B cell (primary cell): ENCODE measurements around the gene SPACA4. TPM values are rescaled to one million over a fixed set of nuclear protein-coding genes. Genes with fewer than 3 reads are reported as not detected.

Source experiments
- ATAC-seq: fragments of 200-7000 bp; cut with Tn5 transposase; one replicate; pipeline ENCODE4 v1.10.0; 2021; ENCODE audit warnings: low read depth, mild to moderate bottlenecking, moderate number of reproducible peaks, moderate library complexity
- CTCF ChIA-PET: fragments of 350-600 bp; sonication (Branson Sonifier 250); formaldehyde crosslinking; loops from one replicate; lab custom pipeline; 2021; ENCODE audit warnings: antibody characterized with exemption, inconsistent platforms; lab: Charles Lee
- POLR2A ChIA-PET: fragments of 350-600 bp; sonication (Branson Sonifier 250); formaldehyde crosslinking; loops from one replicate; lab custom pipeline; 2021; ENCODE audit warnings: antibody characterized with exemption; lab: Charles Lee
- DNase-seq: peaks from one replicate; pipeline ENCODE4 v3.0.0; 2013
- H2AFZ ChIP-seq: 2 replicates; pipeline ENCODE4 v1.6.1; 2012; ENCODE audit warnings: mild to moderate bottlenecking, low read depth, low read length; ENCODE audit not compliant: insufficient read depth, poor library complexity, severe bottlenecking
- H3K27ac ChIP-seq, 2 donors: 1 replicate in 1 of 2; 2 replicates in 1 of 2; pipeline ENCODE4 v1.5.1; 2012 to 2013; ENCODE audit warnings: low read length in 2 of 2, mild to moderate bottlenecking in 2 of 2, moderate library complexity in 1 of 2
- H3K27me3 ChIP-seq, 4 experiments: fragments of 200-600 bp in 1 of 4; sonication (generic) in 1 of 4; replicated peaks in 1 of 4; 1 replicate in 2 of 4; 2 replicates in 2 of 4; pipeline versions ENCODE4 v1.6.1 to v1.7.0; 2013 to 2016; ENCODE audit warnings: low read length in 3 of 4, mild to moderate bottlenecking in 2 of 4, mixed read lengths in 1 of 4, moderate library complexity in 1 of 4; ENCODE audit not compliant: insufficient read depth in 4 of 4, control insufficient read depth in 3 of 4; ENCODE audit errors: control extremely low read depth in 1 of 4
- H3K36me3 ChIP-seq, 2 experiments: replicated peaks in 1 of 2; 1 replicate in 1 of 2; 2 replicates in 1 of 2; pipeline versions ENCODE4 v1.6.1 to v1.7.1; 2013; ENCODE audit warnings: low read length in 1 of 2; ENCODE audit not compliant: insufficient read depth in 2 of 2, control insufficient read depth in 1 of 2; ENCODE audit errors: control extremely low read depth in 1 of 2, extremely low read depth in 1 of 2
- H3K4me1 ChIP-seq, 2 donors: fragments of 200-600 bp in 1 of 2; sonication (generic) in 1 of 2; 1 replicate in 1 of 2; 2 replicates in 1 of 2; pipeline versions ENCODE4 v1.5.1 to v1.6.1; 2013 to 2017; ENCODE audit warnings: low read length in 2 of 2; ENCODE audit not compliant: control insufficient read depth in 2 of 2, insufficient read depth in 2 of 2
- H3K4me2 ChIP-seq: replicated peaks from 2 replicates; pipeline ENCODE3; 2012; ENCODE audit warnings: mild to moderate bottlenecking, low read depth, low read length; ENCODE audit not compliant: poor library complexity, severe bottlenecking
- H3K4me3 ChIP-seq, 5 experiments: fragments of 200-600 bp in 1 of 5; sonication (generic) in 1 of 5; 1 replicate in 3 of 5; 2 replicates in 2 of 5; pipeline versions ENCODE4 v1.5.1 to v1.7.0; 2011 to 2016; ENCODE audit warnings: low read length in 4 of 5, mild to moderate bottlenecking in 4 of 5, low read depth in 2 of 5, control low read depth in 1 of 5, moderate library complexity in 1 of 5; ENCODE audit not compliant: insufficient read depth in 1 of 5; ENCODE audit errors: control extremely low read depth in 1 of 5, extremely low read depth in 1 of 5
- H3K79me2 ChIP-seq: fragments of 200-600 bp; sonication (generic); one replicate; pipeline ENCODE4 v1.6.0; 2016; ENCODE audit warnings: low read length; ENCODE audit not compliant: control insufficient read depth, insufficient read depth
- H3K9ac ChIP-seq: fragments of 200-600 bp; sonication (generic); 2 replicates; pipeline ENCODE4 v1.6.1; 2017; ENCODE audit warnings: mild to moderate bottlenecking, low read length, moderate library complexity
- H3K9me3 ChIP-seq, 3 donors: one replicate each; pipeline versions ENCODE4 v1.6.1 to v1.7.1; 2013; ENCODE audit warnings: low read length in 2 of 3; ENCODE audit not compliant: control insufficient read depth in 2 of 3, insufficient read depth in 1 of 3; ENCODE audit errors: control extremely low read depth in 1 of 3
- H4K20me1 ChIP-seq: 2 replicates; pipeline ENCODE4 v1.6.0; 2012; ENCODE audit warnings: mild to moderate bottlenecking, low read length; ENCODE audit not compliant: insufficient read depth, control insufficient read depth, poor library complexity, severe bottlenecking
- H3K27ac Mint-ChIP-seq: one replicate; pipeline ENCODE4 v1.8.0; 2021; ENCODE audit warnings: mixed read lengths
- H3K27me3 Mint-ChIP-seq: one replicate; pipeline ENCODE4 v1.8.0; 2021; ENCODE audit warnings: mixed read lengths
- H3K4me1 Mint-ChIP-seq: one replicate; pipeline ENCODE4 v1.8.0; 2021; ENCODE audit warnings: mixed read lengths
- H3K4me3 Mint-ChIP-seq: one replicate; pipeline ENCODE4 v1.8.0; 2021; ENCODE audit warnings: mixed read lengths
- H3K9me3 Mint-ChIP-seq: one replicate; pipeline ENCODE4 v1.8.0; 2022; ENCODE audit warnings: mixed read lengths; ENCODE audit not compliant: insufficient read depth
- EZH2 ChIP-seq: IDR thresholded peaks from 2 replicates; pipeline ENCODE4 v1.6.1; 2012; ENCODE audit warnings: borderline replicate concordance, low read depth, mild to moderate bottlenecking, moderate library complexity, low read length; ENCODE audit not compliant: insufficient read depth, poor library complexity, severe bottlenecking
- WGBS: methylation state at CpG from one replicate; pipeline ENCODE4 v1.1.5; 2013; ENCODE audit warnings: missing lambda C conversion rate; ENCODE audit not compliant: insufficient coverage; 5-methylcytosine and 5-hydroxymethylcytosine counted together
- intact Hi-C: fragments of 100-400 bp; cut with micrococcal nuclease; formaldehyde crosslinking; loops from one replicate; pipeline ENCODE4 v1.10.0; 2022
- polyA plus RNA-seq: library from polyadenylated mRNA; depleted of rRNA; stranded (reverse); fragments of >200 nt; gene quantifications from 2 replicates; pipeline ENCODE4 v1.2.3, GENCODE V29; 2012
- total RNA-seq, 2 donors: library from RNA; stranded (reverse); fragments of 120-200 nt in 1 of 2; gene quantifications; 1 replicate in 1 of 2; 2 replicates in 1 of 2; pipeline versions ENCODE4 v1.2.3 to v1.2.4, GENCODE V29; 2013 to 2022
- TF ChIP-seq, protein P1 (sequence below): fragments of 200-600 bp; IDR thresholded peaks from one replicate; pipeline ENCODE4 v1.8.0; 2022; ENCODE audit warnings: antibody characterized with exemption, mild to moderate bottlenecking

SPACA4 gene
- total and polyA plus RNA-seq, 2 donors (not counting 1 experiment from before 2014, with no cell fraction given) = not detected

DNA sequence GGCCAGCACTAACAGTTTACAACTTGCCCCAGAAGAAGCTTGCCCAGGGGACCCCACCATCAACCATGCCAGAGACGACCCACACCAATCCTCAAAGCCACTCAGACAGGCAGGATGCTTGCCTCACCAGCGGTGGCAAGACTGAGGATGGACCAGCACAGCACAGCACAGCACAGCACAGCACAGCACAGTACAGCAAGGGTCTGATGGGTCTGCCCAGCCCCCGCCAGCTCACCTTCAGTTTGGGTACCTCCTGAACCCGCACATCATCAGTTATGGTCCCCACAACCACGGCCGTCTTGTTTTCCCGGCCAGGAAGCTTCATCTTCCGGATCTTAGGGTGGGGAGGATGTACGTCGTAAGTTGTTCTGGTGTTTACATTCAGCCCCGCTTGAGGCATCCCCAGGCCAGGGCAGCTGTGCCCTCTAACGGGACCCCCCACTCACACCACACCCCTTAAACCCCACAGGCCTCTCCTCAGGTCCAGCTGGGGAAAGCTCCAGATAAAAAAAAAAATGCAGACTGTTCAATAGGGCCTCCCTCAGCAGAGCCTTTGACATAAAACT lies 10.0 kb downstream of the SPACA4 start:
- CTCF ChIA-PET = interaction anchor here (1.6 to 3.9 kb wide), 3 partner anchors 9 to 29 kb away, joined by 4 to 25 read pairs (median 5); partner anchors contain the start of gene SPACA4
- WGBS = 90% methylated on average over 4 of the region's 12 CpGs
- DNase-seq = peak; percentile 18
- H3K36me3 ChIP-seq = peaks cover 0 to 38% of the 10 kb centered on the region in 2 experiments
- no peak for TF ChIP-seq EZH2
- TF ChIP-seq, protein P1, sequence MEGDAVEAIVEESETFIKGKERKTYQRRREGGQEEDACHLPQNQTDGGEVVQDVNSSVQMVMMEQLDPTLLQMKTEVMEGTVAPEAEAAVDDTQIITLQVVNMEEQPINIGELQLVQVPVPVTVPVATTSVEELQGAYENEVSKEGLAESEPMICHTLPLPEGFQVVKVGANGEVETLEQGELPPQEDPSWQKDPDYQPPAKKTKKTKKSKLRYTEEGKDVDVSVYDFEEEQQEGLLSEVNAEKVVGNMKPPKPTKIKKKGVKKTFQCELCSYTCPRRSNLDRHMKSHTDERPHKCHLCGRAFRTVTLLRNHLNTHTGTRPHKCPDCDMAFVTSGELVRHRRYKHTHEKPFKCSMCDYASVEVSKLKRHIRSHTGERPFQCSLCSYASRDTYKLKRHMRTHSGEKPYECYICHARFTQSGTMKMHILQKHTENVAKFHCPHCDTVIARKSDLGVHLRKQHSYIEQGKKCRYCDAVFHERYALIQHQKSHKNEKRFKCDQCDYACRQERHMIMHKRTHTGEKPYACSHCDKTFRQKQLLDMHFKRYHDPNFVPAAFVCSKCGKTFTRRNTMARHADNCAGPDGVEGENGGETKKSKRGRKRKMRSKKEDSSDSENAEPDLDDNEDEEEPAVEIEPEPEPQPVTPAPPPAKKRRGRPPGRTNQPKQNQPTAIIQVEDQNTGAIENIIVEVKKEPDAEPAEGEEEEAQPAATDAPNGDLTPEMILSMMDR = no peak
- H3K4me1 ChIP-seq = peaks cover 17 to 31% of the 10 kb centered on the region in 2 donors
- H3K9me3 ChIP-seq = no peaks in the 10 kb centered on the region
- Mint-ChIP-seq H3K27me3 (no peaks in the 10 kb centered on the region), H3K27ac (peak overlapping the region; percentile 55), H3K4me1 (peaks cover 41% of the 10 kb centered on the region), H3K9me3 (no peaks in the 10 kb centered on the region), H3K4me3 (peak overlapping the region; percentile 98)
- H3K9ac ChIP-seq = no peak overlapping the region
- POLR2A ChIA-PET = interaction anchor here (0.6 kb wide), 2 partner anchors 15 to 21 kb away, joined by 4 read pairs; no protein-coding TSS in a partner anchor
- no peak overlapping the region for H3K4me2 ChIP-seq
- no peak overlapping the region for H2AFZ ChIP-seq
- no peak overlapping the region for H3K4me3 ChIP-seq
- no peak overlapping the region for H3K27ac ChIP-seq
- no peaks in the 10 kb centered on the region for H3K27me3 ChIP-seq
- peaks cover 41% of the 10 kb centered on the region for H4K20me1 ChIP-seq
- peaks cover 17% of the 10 kb centered on the region for H3K79me2 ChIP-seq
- intact Hi-C loops = no loop called here
- ATAC-seq = no peak
